ENCODE measurements around the gene ACTG1.

ACTG1 gene

GRCh38 chr17:81547614-81547982 lies 35.0 kb upstream of the ACTG1 start:
- no peak overlapping the region for H3K4me3 ChIP-seq (ENCODE audit: low read depth, low read length)
- no peak for TF ChIP-seq CTCF (IDR thresholded peaks at IDR 0.05; ENCODE audit: low read depth, low read length)
- H3K36me3 ChIP-seq = peaks cover 85% of the 10 kb centered on the region

GRCh38 chr17:81546906-81547613 lies 34.5 kb upstream of the ACTG1 start:
- Histone ChIP-seq H3K36me3 (peaks cover 89% of the 10 kb centered on the region), H3K27me3 (ENCODE audit: insufficient read depth, low read depth, severe bottlenecking) (no peaks in the 10 kb centered on the region), H3K9me3 (ENCODE audit: severe bottlenecking) (no peaks in the 10 kb centered on the region), H3K27ac (no peak overlapping the region), H3K4me3 (ENCODE audit: low read depth, low read length) (no peak overlapping the region)
- no peak for TF ChIP-seq CTCF (IDR thresholded peaks at IDR 0.05; ENCODE audit: low read depth, low read length)
- no peak for DNase-seq

More at GRCh38 chr17:81547614-81547982, 35.0 kb upstream of the ACTG1 start:
- H3K27me3 ChIP-seq (ENCODE audit: insufficient read depth, low read depth, severe bottlenecking) = no peaks in the 10 kb centered on the region
- no peaks in the 10 kb centered on the region for H3K9me3 ChIP-seq (ENCODE audit: severe bottlenecking)
- no peak for DNase-seq
- H3K27ac ChIP-seq = no peak overlapping the region

- Histone ChIP-seq H3K27me3 (ENCODE audit: insufficient read depth, low read depth, severe bottlenecking) (no peaks in the 10 kb centered on the region), H3K27ac (no peak overlapping the region), H3K4me3 (ENCODE audit: low read depth, low read length) (no peak overlapping the region), H3K36me3 (peaks cover 93% of the 10 kb centered on the region), H3K9me3 (ENCODE audit: severe bottlenecking) (no peaks in the 10 kb centered on the region)
- TF ChIP-seq CTCF (IDR thresholded peaks at IDR 0.05; ENCODE audit: low read depth, low read length) = no peak
- DNase-seq = no peak
Measured at GRCh38 chr17:81545160-81545949, 32.8 kb upstream of the ACTG1 start.

- no peak overlapping the region for H3K4me3 ChIP-seq (ENCODE audit: low read depth, low read length)
- no peak overlapping the region for H3K27ac ChIP-seq
- DNase-seq = no peak
- TF ChIP-seq CTCF (IDR thresholded peaks at IDR 0.05; ENCODE audit: low read depth, low read length) = no peak
- H3K36me3 ChIP-seq = peaks cover 93% of the 10 kb centered on the region
- no peaks in the 10 kb centered on the region for H3K27me3 ChIP-seq (ENCODE audit: insufficient read depth, low read depth, severe bottlenecking)
- no peaks in the 10 kb centered on the region for H3K9me3 ChIP-seq (ENCODE audit: severe bottlenecking)
Measured at GRCh38 chr17:81544281-81544974, 31.8 kb upstream of the ACTG1 start.

GRCh38 chr17:81543756-81544155 lies 31.2 kb upstream of the ACTG1 start:
- DNase-seq = no peak
- H3K4me3 ChIP-seq (ENCODE audit: low read depth, low read length) = no peak overlapping the region
- peaks cover 95% of the 10 kb centered on the region for H3K36me3 ChIP-seq
- no peaks in the 10 kb centered on the region for H3K27me3 ChIP-seq (ENCODE audit: insufficient read depth, low read depth, severe bottlenecking)
- no peak for TF ChIP-seq CTCF (IDR thresholded peaks at IDR 0.05; ENCODE audit: low read depth, low read length)
- no peak overlapping the region for H3K27ac ChIP-seq
- H3K9me3 ChIP-seq (ENCODE audit: severe bottlenecking) = no peaks in the 10 kb centered on the region

Measured in WERI-Rb-1 (cell line).